HG02610 (cell line): ENCODE measurements around the gene LRCH3.
"Not testable (repeated sequence)": the region's sequence is repeated elsewhere in the genome, so short reads cannot be mapped to it uniquely, and the experiment has no call there.

Experiments
- ATAC-seq: cut with Tn5 transposase; IDR thresholded peaks from one replicate; pipeline ENCODE4 v1.9.1; 2021; ENCODE audit warnings: mild to moderate bottlenecking, moderate library complexity; ENCODE audit not compliant: unreplicated experiment

The LRCH3 gene

DNA sequence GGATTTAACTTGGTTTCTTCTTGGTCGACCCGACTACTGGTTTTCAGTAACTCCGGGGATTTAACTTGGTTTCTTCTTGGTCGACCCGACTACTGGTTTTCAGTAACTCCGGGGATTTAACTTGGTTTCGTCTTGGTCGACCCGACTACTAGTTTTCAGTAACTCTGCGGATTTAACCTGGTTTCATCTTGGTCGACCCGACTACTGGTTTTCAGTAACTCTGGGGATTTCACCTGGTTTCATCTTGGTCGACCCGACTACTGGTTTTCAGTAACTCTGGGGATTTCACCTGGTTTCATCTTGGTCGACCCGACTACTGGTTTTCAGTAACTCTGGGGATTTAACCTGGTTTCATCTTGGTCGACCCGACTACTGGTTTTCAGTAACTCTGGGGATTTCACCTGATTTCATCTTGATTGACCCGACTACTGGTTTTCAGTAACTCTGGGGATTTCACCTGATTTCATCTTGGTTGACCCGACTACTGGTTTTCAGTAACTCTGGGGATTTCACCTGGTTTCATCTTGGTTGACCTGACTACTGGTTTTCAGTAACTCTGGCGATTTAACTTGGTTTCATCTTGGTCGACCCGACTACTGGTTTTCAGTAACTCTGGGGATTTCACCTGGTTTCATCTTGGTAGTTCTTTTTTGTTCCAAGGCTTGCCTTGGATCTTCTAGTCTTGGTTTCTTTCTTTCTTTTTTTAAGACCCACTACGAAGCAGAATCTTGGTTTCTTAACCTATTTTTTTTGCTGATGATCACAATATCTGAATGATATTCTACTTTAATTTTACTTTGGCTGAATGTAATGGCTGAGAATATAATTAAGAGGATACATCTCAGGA, 130.6 kb downstream of the LRCH3 start:
- not testable (repeated sequence) for ATAC-seq

- ATAC-seq: no peak
These were observed 135.4 kb downstream of the LRCH3 start for GRCh38 chr3:197926418-197926817.

- not testable (repeated sequence) for ATAC-seq
These were observed 136.5 kb downstream of the LRCH3 start for GRCh38 chr3:197927578-197927977.

DNA sequence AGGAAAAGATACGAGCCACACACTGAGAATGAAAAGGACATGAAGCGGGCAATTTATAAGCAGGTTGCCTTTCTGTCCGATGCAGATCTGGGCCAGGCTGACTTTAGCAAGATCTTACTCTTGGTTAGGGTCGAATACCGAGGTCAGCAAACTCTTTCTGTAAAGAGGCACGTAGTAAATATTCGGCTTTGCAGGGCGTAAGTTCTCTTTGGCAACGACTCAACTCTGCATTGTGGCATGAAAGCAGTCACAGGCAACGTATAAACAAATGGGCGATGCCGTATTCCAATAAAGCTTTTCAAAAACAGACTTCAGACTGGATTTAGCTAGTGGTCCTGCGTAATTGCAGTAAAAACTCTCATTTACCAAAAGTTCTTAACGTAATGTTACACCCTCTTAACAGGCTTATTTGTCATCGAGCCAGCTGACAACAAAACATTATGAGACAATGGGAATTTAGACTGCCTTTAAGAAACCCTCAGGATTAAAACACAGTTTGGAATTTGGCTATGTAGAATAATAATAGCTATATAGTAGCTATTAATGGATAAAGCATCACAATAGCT, 145.8 kb downstream of the LRCH3 start:
- no peak for ATAC-seq
